ENCODE data around the gene FHOD1.
A peak's percentile ranks its signal among the peaks of the same experiment; 100 is the strongest.

FHOD1 gene

GRCh38 chr16:67286441-67287235 is 39.4 kb upstream of the FHOD1 start:
- H3K4me3 ChIP-seq (ENCODE audit: low read depth, low read length) = no peak overlapping the region
- no peak for TF ChIP-seq CTCF (IDR thresholded peaks at IDR 0.05; ENCODE audit: low read depth, low read length)

GRCh38 chr16:67284699-67285646 is 37.7 kb upstream of the FHOD1 start:
- no peak overlapping the region for H3K4me3 ChIP-seq (ENCODE audit: low read depth, low read length)
- peak; percentile 35 for TF ChIP-seq CTCF (IDR thresholded peaks at IDR 0.05; ENCODE audit: low read depth, low read length)

- no peak for TF ChIP-seq CTCF (IDR thresholded peaks at IDR 0.05; ENCODE audit: low read depth, low read length)
- H3K4me3 ChIP-seq (ENCODE audit: low read depth, low read length) = no peak overlapping the region
These were observed 36.7 kb upstream of the FHOD1 start for GRCh38 chr16:67283826-67284555.

- H3K4me3 ChIP-seq (ENCODE audit: low read depth, low read length) = no peak overlapping the region
- no peak for TF ChIP-seq CTCF (IDR thresholded peaks at IDR 0.05; ENCODE audit: low read depth, low read length)
These were observed 36.0 kb upstream of the FHOD1 start for GRCh38 chr16:67283039-67283825.

- no peak for TF ChIP-seq CTCF (IDR thresholded peaks at IDR 0.05; ENCODE audit: low read depth, low read length)
- H3K4me3 ChIP-seq (ENCODE audit: low read depth, low read length) = no peak overlapping the region
These were observed 35.1 kb upstream of the FHOD1 start for GRCh38 chr16:67282447-67282805.

- no peak overlapping the region for H3K4me3 ChIP-seq (ENCODE audit: low read depth, low read length)
- no peak for TF ChIP-seq CTCF (IDR thresholded peaks at IDR 0.05; ENCODE audit: low read depth, low read length)
These were observed 34.5 kb upstream of the FHOD1 start for GRCh38 chr16:67281536-67282446.
